HEK293 (cell line): ENCODE data around the gene HPGD.

Experiments used
- CTCF ChIP-seq: fragments of 450-650 bp; formaldehyde crosslinking; IDR thresholded peaks from 2 replicates; pipeline ENCODE4 v1.5.1; 2016; ENCODE audit warnings: missing biosample characterization, missing genetic modification characterization
- ZBTB1 ChIP-seq: fragments of 450-650 bp; formaldehyde crosslinking; IDR thresholded peaks from 2 replicates; pipeline ENCODE4 v1.5.1; 2016; ENCODE audit warnings: missing biosample characterization, missing genetic modification characterization
- ZFP3 ChIP-seq: fragments of 450-650 bp; formaldehyde crosslinking; IDR thresholded peaks from 2 replicates; pipeline ENCODE4 v1.5.1; 2016; ENCODE audit warnings: low read depth, missing biosample characterization, missing genetic modification characterization
- ZNF24 ChIP-seq: fragments of 450-650 bp; formaldehyde crosslinking; IDR thresholded peaks from 2 replicates; pipeline ENCODE4 v1.5.1; 2016; ENCODE audit warnings: missing biosample characterization, missing genetic modification characterization
- ZNF391 ChIP-seq: fragments of 450-650 bp; formaldehyde crosslinking; IDR thresholded peaks from 2 replicates; pipeline ENCODE4 v1.5.1; 2016; ENCODE audit warnings: low read depth, missing biosample characterization, missing genetic modification characterization, borderline replicate concordance
- ZNF792 ChIP-seq: fragments of 450-650 bp; formaldehyde crosslinking; IDR thresholded peaks from 2 replicates; pipeline ENCODE4 v1.5.1; 2016; ENCODE audit warnings: missing biosample characterization, missing genetic modification characterization

DNA sequence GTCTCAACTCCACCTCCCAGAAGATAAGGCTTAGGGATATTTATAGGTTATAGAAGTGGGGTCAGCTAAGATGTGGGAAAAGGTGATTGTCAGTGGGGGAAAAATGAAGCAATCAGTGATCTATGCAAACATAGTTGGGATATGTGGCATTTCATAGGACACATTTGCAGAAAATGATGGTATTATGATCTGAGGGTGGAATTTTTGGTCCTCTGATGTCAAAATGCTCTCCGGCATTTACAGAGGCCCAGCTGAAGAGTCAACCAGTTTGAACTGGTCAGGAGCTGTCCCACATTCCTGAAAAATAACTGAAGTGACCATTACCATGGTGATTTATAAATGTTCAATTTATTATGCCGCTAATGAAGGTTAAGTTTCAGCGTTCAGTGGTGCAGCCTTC, 12.2 kb upstream of the HPGD start:
- no peak for TF ChIP-seq ZBTB1 (tag by site-specific recombination)
- TF ChIP-seq ZFP3 = no peak
- TF ChIP-seq CTCF (tag by site-specific recombination) = no peak
- TF ChIP-seq ZNF792 (tag by site-specific recombination) = no peak
- TF ChIP-seq ZNF391 (tag by site-specific recombination) = no peak
- no peak for TF ChIP-seq ZNF24 (tag by site-specific recombination)
